ENCODE data around the gene HSPA1B. TPM values are rescaled to one million over a fixed set of nuclear protein-coding genes. Genes with fewer than 3 reads are reported as not detected.
A peak's percentile ranks its signal among the peaks of the same experiment; 100 is the strongest.

HSPA1B gene
- polyA plus RNA-seq, 1 donor from 2014 or later: 120 TPM

GRCh38 chr6:31825553-31825952 is 2.0 kb upstream of the HSPA1B start:
- no peaks in the 10 kb centered on the region for H3K36me3 ChIP-seq (ENCODE audit: insufficient read depth, low read length)
- no peaks in the 10 kb centered on the region for H4K20me1 ChIP-seq (ENCODE audit: insufficient read depth)
- H3K4me2 ChIP-seq (ENCODE audit: low read length): no peak overlapping the region
- H2AFZ ChIP-seq (ENCODE audit: low read depth, low read length): no peak overlapping the region
- peaks cover 3% of the 10 kb centered on the region for H3F3A ChIP-seq (ENCODE audit: insufficient read depth, low read length, poor library complexity, severe bottlenecking)
- no peaks in the 10 kb centered on the region for H3K27me3 ChIP-seq (ENCODE audit: insufficient read depth, low read depth, low read length)
- no peak overlapping the region for H3K4me3 ChIP-seq (ENCODE audit: low read length)
- no peak overlapping the region for H3K27ac ChIP-seq (ENCODE audit: low read length)
- no peak for TF ChIP-seq MXI1 (conservative IDR thresholded peaks at IDR 0.05; ENCODE audit: poor library complexity, severe bottlenecking)
- no peak for TF ChIP-seq RAD21 (conservative IDR thresholded peaks at IDR 0.05)
- no peak for TF ChIP-seq TAF1 (IDR thresholded peaks at IDR 0.05; ENCODE audit: low read depth)
- no peaks in the 10 kb centered on the region for H3K9me2 ChIP-seq (ENCODE audit: insufficient read depth, low read length)
- peaks cover 11% of the 10 kb centered on the region for H3K79me2 ChIP-seq (replicated peaks; ENCODE audit: insufficient read depth, low read length)
- no peak overlapping the region for H3K9ac ChIP-seq (ENCODE audit: low read length)
- no peaks in the 10 kb centered on the region for H3K9me3 ChIP-seq (ENCODE audit: low read length)

DNA sequence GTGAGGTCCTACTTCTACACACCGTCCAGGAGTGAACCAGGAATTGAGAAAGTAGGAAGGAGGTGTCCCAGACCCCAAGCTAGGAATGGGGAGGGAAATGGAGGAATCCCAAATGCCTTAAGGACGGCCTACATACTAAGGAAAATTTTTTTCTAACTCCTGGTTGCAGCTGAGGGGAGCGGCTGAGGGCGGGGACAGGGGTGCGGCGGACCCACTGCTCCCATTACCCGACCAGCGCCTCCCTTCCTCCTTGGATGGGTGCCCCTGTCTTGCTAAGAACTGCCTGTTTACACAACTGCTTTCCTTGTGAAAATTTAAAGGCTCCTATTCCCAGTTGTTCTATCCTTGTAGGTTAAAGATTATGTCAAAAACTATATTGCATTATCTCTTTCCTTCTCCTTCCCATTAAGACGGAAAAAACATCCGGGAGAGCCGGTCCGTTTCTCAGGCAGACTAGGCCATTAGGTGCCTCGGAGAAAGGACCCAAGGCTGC is 699 bp upstream of the HSPA1B start:
- peak overlapping the region; percentile 69 for H3K4me3 ChIP-seq (ENCODE audit: low read length)
- no peaks in the 10 kb centered on the region for H3K9me2 ChIP-seq (ENCODE audit: insufficient read depth, low read length)
- H4K20me1 ChIP-seq (ENCODE audit: insufficient read depth): no peaks in the 10 kb centered on the region
- H3F3A ChIP-seq (ENCODE audit: insufficient read depth, low read length, poor library complexity, severe bottlenecking): peaks cover 3% of the 10 kb centered on the region
- H3K27me3 ChIP-seq (ENCODE audit: insufficient read depth, low read depth, low read length): no peaks in the 10 kb centered on the region
- H3K4me2 ChIP-seq (ENCODE audit: low read length): peak overlapping the region; percentile 89
- H3K27ac ChIP-seq (ENCODE audit: low read length): peak overlapping the region; percentile 80
- TF ChIP-seq REST (IDR thresholded peaks at IDR 0.05; ENCODE audit: borderline replicate concordance) (no peak), RAD21 (conservative IDR thresholded peaks at IDR 0.05) (no peak), EP300 (conservative IDR thresholded peaks at IDR 0.05; ENCODE audit: poor library complexity, severe bottlenecking) (no peak), EZH2 (IDR thresholded peaks at IDR 0.05; ENCODE audit: borderline replicate concordance, insufficient read depth, low read length, poor library complexity, severe bottlenecking) (no peak), POLR2AphosphoS5 (IDR thresholded peaks at IDR 0.05) (no peak), SMC3 (conservative IDR thresholded peaks at IDR 0.05; ENCODE audit: poor library complexity) (no peak), TAF1 (IDR thresholded peaks at IDR 0.05; ENCODE audit: low read depth) (no peak), MXI1 (conservative IDR thresholded peaks at IDR 0.05; ENCODE audit: poor library complexity, severe bottlenecking) (no peak)
- TF ChIP-seq, protein P1, sequence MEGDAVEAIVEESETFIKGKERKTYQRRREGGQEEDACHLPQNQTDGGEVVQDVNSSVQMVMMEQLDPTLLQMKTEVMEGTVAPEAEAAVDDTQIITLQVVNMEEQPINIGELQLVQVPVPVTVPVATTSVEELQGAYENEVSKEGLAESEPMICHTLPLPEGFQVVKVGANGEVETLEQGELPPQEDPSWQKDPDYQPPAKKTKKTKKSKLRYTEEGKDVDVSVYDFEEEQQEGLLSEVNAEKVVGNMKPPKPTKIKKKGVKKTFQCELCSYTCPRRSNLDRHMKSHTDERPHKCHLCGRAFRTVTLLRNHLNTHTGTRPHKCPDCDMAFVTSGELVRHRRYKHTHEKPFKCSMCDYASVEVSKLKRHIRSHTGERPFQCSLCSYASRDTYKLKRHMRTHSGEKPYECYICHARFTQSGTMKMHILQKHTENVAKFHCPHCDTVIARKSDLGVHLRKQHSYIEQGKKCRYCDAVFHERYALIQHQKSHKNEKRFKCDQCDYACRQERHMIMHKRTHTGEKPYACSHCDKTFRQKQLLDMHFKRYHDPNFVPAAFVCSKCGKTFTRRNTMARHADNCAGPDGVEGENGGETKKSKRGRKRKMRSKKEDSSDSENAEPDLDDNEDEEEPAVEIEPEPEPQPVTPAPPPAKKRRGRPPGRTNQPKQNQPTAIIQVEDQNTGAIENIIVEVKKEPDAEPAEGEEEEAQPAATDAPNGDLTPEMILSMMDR (IDR thresholded peaks at IDR 0.05; ENCODE audit: poor library complexity, severe bottlenecking): no peak
- H3K9me3 ChIP-seq (ENCODE audit: low read length): no peaks in the 10 kb centered on the region
- H2AFZ ChIP-seq (ENCODE audit: low read depth, low read length): peak overlapping the region; percentile 69
- peaks cover 24% of the 10 kb centered on the region for H3K79me2 ChIP-seq (replicated peaks; ENCODE audit: insufficient read depth, low read length)
- no peaks in the 10 kb centered on the region for H3K36me3 ChIP-seq (ENCODE audit: insufficient read depth, low read length)
- peak overlapping the region; percentile 63 for H3K9ac ChIP-seq (ENCODE audit: low read length)

Data from neural cell (in vitro differentiated cells).